GOT3 (cell line): ENCODE measurements around the gene EXD3.

Source experiments
- DNase-seq: peaks from one replicate; lab custom pipeline; 2025; ENCODE audit warnings: mixed read lengths; lab: John Stamatoyannopoulos, UW

The EXD3 gene

GRCh38 chr9:137294681-137295237 lies 128.2 kb downstream of the EXD3 start:
- no peak for DNase-seq

- no peak for DNase-seq
Measured at GRCh38 chr9:137294091-137294680, 128.8 kb downstream of the EXD3 start.

GRCh38 chr9:137293482-137294090 lies 129.4 kb downstream of the EXD3 start:
- DNase-seq = no peak

- no peak for DNase-seq
Measured at GRCh38 chr9:137293094-137293481, 129.9 kb downstream of the EXD3 start.

GRCh38 chr9:137286975-137287383 lies 136.0 kb downstream of the EXD3 start:
- DNase-seq = no peak

GRCh38 chr9:137281345-137282116 lies 141.4 kb downstream of the EXD3 start:
- DNase-seq = no peak

GRCh38 chr9:137280474-137281344 lies 142.3 kb downstream of the EXD3 start:
- no peak for DNase-seq

GRCh38 chr9:137279741-137280473 lies 143.1 kb downstream of the EXD3 start:
- DNase-seq = no peak

GRCh38 chr9:137278721-137279711 lies 143.9 kb downstream of the EXD3 start:
- no peak for DNase-seq

- DNase-seq = no peak
Measured at GRCh38 chr9:137278061-137278701, 144.8 kb downstream of the EXD3 start.

- DNase-seq = no peak
Measured at GRCh38 chr9:137277329-137278041, 145.5 kb downstream of the EXD3 start, which contains the start of gene TOR4A. TOR4A (plus strand) TSS chr9:137277726; CDS start chr9:137278690, 964 bp downstream.

GRCh38 chr9:137276473-137277328 lies 146.3 kb downstream of the EXD3 start:
- DNase-seq = no peak

- no peak for DNase-seq
Measured at GRCh38 chr9:137275588-137276472, 147.1 kb downstream of the EXD3 start.

- DNase-seq = no peak
Measured at GRCh38 chr9:137275203-137275587, 147.8 kb downstream of the EXD3 start.

- DNase-seq = no peak
Measured at GRCh38 chr9:137273611-137274320, 149.2 kb downstream of the EXD3 start.

- no peak for DNase-seq
Measured at GRCh38 chr9:137273095-137273490, 149.9 kb downstream of the EXD3 start.
